Measurements from ENCODE around the gene LHFPL6.

LHFPL6 gene

DNA sequence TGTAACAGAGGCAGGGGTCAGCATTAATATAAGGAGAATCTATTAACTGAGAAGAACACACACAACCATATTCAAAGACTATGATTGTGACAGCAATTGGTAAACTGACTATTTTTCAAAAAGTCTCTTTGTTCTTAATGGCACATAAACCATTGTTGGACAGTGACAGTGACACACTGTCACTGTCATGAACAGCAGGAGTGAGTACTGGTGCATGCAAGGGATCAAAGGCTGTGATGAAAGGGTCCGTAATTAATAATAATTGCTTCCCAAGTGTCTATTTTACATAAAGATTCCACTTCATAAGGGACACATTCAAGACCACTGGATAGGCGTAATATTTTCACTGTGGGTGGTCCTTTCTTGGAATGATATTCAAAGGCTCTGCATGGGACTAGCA lies 50.7 kb downstream of the LHFPL6 start:
- DNase-seq: no peak

DNA sequence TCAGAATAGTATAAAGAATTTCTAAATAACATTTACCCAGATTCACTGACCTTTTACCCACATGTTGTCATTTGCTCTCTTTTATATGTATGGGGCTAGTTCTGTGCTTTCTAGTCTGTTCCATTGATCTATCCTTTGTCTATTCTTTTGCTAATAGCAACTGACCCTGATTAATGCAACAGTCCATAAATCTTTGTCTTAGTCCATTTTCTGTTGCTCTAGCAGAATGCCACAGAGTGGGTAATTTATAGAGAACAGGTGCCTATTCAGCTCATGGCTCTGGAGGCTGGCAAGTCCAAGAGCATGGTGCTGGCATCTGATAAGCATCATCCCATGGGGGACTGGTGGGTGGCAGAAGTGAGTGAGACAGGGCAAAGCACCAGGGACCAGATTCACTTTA lies 52.1 kb downstream of the LHFPL6 start:
- DNase-seq: no peak

GRCh38 chr13:39547108-39547507 lies 55.9 kb downstream of the LHFPL6 start:
- DNase-seq: no peak

DNA sequence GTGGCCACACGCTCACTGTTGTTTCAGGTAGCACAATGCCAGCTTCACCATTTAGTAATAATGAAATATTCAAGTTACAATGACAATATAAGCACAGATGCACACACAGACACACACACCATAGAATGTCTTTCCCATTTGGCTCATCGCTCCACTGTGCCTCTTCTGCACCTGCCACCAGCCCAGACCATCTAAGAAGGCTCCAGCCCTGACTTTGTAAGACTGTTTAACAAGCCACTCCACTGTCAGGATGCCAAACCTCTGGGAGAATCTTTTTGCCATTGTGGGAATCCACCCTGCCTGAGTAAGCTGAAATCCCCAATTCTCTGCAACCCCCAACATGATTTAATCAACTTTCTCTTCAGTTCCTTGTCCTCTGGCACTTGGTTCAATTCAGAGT lies 60.6 kb downstream of the LHFPL6 start:
- DNase-seq: no peak

- no peak for DNase-seq
Measured at GRCh38 chr13:39540929-39541605, 61.9 kb downstream of the LHFPL6 start.

- DNase-seq: no peak
Measured at GRCh38 chr13:39538816-39539790, 63.9 kb downstream of the LHFPL6 start.

GRCh38 chr13:39536906-39537305 lies 66.1 kb downstream of the LHFPL6 start:
- no peak for DNase-seq

DNA sequence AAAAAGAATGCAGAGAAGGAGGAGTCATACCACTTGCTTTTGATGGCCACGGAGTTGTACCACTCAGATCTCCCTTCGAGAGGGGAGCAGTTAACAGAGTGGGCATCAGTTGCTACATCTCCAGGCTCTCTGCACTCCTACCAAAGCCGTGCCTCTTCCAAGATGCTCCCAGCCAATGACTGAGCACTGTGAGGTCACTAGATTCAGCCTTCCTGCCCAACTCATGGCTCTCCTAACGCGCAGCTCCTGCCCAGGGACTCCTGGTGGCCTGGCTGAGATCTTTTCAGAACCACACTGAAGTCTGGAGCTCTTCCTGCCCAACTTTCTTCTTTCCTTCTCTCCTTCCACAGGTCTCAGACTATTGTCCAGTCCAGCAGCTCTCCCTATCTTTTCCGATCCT lies 66.7 kb downstream of the LHFPL6 start:
- no peak for DNase-seq

DNA sequence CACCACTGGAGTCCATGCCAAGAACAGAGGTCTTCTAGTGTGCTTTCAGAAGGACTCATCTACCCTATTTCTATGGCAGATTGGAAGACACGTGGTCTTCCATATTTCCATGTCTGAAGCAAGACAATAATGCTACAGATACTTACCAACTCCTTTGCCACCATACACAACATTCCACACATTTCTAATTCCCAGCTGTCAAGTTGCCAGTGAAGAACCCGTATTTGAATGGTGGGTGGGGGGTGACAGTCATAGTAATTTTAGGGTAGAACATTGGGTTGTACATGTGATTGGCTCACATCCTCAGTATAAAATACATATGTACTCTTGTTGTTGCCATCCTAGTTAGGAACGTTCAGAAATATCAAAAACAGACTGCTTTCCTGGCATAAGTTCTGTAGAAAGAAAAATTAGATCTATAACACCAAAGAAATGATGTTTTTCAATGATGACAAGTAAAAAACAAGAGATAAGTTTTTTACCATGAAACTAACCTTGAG lies 69.3 kb downstream of the LHFPL6 start:
- DNase-seq: no peak

DNA sequence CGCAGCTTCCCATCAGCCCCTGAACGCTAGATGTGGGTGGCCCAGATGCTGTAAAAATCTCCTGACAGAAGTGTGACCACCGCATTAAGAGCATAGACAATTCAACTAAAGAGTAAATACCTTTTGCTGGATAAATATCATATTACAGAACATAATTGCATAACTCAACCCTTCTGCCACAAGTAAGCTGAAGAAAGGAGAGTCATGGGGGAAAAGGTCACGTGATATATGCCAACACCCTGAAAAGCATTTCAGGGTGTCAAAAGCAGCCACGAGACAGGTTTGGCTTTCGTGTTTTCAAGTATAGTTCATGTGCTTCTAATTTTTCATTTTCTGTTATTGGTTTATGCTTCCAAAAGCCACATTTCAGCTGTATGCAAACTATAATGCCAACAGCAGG lies 71.3 kb downstream of the LHFPL6 start:
- DNase-seq: no peak

DNA sequence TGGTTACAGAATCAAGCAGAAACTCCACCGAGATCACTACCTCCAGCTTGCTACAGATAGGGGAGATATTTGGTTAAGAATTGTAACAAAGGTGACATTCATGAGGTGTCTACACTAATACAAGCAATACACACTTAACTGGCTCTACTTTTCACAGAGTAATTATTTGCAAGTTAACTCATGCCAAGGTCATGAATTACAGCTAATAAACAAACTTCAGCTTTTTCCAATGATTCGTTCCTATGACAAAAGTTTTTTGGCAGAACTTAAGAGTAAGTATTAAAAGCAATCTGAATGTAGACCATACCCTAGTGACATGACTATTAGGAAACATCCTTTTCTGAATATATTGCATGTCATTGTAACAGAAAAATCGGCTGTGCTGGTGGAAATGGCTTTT lies 72.1 kb downstream of the LHFPL6 start:
- no peak for DNase-seq

GRCh38 chr13:39528661-39528980 lies 74.4 kb downstream of the LHFPL6 start:
- no peak for DNase-seq

- no peak for DNase-seq
Measured at GRCh38 chr13:39527961-39528660, 74.9 kb downstream of the LHFPL6 start.

DNA sequence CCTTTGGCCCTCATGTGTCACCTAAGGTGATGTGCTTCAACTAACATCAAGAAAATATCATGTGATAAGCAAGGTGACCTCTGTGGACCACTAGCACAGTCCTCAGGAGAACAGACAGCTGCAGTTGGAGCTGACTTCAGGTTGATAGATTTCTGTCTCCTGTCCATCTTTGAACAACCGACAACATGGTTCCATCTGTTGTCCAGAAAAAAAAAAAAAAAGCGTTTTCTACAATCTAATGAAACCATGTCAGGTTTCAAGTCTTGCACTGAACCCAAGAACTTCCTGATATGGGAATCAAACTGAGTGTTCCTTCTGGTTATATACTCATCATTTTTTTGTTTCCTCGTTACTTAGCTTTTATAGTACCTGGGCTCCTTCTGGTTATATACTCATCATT lies 75.7 kb downstream of the LHFPL6 start:
- DNase-seq: no peak

DNA sequence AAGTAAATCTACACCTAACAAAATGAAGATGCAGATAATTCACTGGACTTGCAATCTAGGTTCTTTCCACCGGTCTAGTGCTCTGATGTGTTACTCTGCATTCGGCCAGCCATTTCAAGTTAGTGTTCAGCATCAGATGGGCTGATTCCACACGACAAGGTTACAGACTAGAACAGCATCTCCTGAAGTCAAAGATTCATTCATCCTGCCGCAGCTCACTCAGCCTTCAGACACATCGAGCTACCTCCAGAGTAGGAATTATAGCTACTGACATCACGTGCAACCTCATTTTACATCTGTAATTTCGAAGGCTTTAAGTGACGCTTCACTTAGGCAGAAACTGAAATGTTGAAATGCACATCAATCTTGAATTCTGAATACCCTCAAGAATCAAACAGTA lies 76.5 kb downstream of the LHFPL6 start:
- DNase-seq: no peak

GRCh38 chr13:39525506-39525905 lies 77.5 kb downstream of the LHFPL6 start:
- DNase-seq: no peak

- DNase-seq: no peak
Measured at GRCh38 chr13:39524795-39525194, 78.2 kb downstream of the LHFPL6 start.

GRCh38 chr13:39522329-39522728 lies 80.7 kb downstream of the LHFPL6 start:
- DNase-seq: no peak

GRCh38 chr13:39521701-39522100 lies 81.3 kb downstream of the LHFPL6 start:
- no peak for DNase-seq

DNA sequence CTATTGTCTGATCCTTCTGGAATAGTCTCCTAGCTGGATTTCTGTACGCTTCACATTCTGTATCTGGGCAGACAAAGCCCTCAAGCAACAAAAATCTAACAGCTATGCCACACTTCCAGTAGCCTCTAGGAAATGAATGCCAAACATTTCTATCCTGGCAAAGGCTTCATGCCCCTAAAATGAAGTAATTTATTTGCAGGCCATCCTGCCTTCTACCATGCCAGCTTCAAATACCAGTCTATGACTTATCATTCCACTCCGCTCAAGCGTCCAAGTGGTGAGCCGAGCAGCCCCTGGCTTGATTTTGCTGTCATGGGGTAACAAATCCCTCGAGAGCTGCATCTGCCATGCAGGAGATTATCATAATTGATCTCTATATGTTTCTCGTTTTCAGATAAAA lies 86.9 kb downstream of the LHFPL6 start:
- DNase-seq: no peak

- no peak for DNase-seq
Measured at GRCh38 chr13:39515224-39515714, 87.7 kb downstream of the LHFPL6 start.

DNA sequence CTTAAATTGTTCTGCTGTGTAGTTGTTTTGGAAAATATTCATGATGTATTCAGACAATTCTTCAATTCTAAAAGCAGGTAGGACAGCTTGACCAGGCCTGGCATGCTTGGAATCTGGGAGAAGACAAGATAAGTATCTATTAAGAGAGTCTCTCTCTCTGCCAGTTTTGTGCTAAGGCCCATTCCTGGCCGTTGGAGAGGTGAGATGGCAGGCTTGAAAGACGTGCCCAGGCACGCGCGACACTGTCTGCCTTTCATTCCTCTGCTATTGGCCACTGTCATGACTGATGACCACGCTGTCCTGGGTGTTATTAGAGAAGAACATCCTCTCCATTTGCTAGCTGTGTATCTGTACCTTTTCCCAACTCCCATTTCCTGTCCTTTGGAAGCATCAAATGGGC lies 90.3 kb downstream of the LHFPL6 start:
- no peak for DNase-seq

DNA sequence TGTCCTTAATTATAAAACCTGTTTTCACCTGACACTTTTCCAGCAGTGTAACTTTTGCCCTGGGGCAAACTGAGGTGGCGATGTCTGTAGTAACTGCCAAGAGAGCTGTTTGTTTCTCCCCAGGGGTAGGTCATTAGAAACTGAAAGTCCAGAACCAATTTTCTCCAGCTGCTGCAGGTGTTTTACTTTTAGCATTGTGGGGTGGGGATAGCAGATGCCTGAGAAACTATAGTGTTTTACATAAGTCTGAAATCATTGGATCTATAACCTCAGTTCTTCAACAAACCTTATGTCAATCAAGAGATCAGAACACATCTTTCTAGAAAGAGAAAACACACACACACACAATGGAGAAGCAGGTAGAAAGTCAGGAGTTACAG lies 92.7 kb downstream of the LHFPL6 start:
- DNase-seq: no peak

Measured in right forelimb (tissue), 1 donor.